MG63 (cell line): ENCODE measurements around the gene ACOT11. TPM values are rescaled to one million over a fixed set of nuclear protein-coding genes. Genes with fewer than 3 reads are reported as not detected.

ENCODE experiments used
- DNase-seq: peaks from one replicate; pipeline ENCODE4 v3.0.0-alpha.2; 2020
- H3K27me3 ChIP-seq: fragments of 250-450 bp; sonication (Bioruptor Pico); 2 replicates; pipeline ENCODE4 v1.5.1; 2020; ENCODE audit warnings: mild to moderate bottlenecking, moderate library complexity
- H3K36me3 ChIP-seq: fragments of 250-450 bp; sonication (Bioruptor Pico); 2 replicates; pipeline ENCODE4 v1.5.1; 2020; ENCODE audit warnings: mild to moderate bottlenecking, moderate library complexity
- H3K4me3 ChIP-seq: fragments of 250-450 bp; sonication (Bioruptor Pico); 2 replicates; pipeline ENCODE4 v1.5.1; 2020; ENCODE audit warnings: mild to moderate bottlenecking, moderate library complexity
- H3K9me3 ChIP-seq: fragments of 250-450 bp; sonication (Bioruptor Pico); 2 replicates; pipeline ENCODE4 v1.5.1; 2020; ENCODE audit warnings: mild to moderate bottlenecking, moderate library complexity
- total RNA-seq: library from RNA; depleted of rRNA; stranded (reverse); fragments of >200 nt; shearing (Covaris generic); gene quantifications from 2 replicates; pipeline ENCODE4 v1.2.3, GENCODE V29; 2014; ENCODE audit warnings: low replicate concordance

The ACOT11 gene
- total RNA-seq, 1 experiment from 2014 or later: 1.4 TPM

DNA sequence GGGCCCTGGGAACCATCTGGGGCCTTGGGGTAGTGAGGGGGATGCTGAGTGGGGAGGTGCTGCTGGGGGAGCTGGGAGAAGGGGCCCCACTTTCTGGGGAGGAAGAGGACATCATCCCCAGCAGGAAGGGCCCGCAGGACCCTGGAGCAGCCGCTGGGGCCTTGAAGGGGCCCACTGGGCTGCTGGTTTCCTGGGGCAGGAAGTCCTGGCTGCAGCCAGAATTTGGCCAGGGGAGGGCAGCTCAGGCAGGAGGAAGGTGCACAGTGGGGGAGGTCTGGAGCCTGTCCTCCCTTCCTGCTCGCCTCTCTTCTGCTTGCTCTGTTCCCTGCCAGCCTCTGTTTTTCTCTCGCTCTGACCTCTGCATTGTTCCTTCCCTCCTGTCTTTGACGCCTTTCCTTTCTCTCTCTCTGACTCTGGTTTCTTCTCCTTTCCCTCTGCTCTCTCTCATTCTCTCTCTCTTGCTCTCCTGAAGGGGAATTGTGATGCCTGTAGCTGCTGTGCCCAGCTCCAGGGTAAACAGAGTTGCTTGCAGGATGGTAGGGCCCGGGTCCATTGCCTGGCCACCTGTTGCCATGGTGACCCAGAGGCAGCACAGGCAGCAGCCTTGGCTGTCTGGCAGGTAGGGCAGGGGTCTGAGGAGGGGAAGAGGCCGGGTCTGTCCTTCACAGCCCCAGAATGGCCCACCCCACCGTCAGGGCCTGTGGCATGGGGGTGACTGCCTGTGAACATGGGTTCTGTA is 23.9 kb downstream of the ACOT11 start:
- Histone ChIP-seq H3K9me3 (no peaks in the 10 kb centered on the region), H3K36me3 (no peaks in the 10 kb centered on the region), H3K4me3 (no peak overlapping the region), H3K27me3 (no peaks in the 10 kb centered on the region)
- DNase-seq: no peak

- H3K4me3 ChIP-seq: no peak overlapping the region
- DNase-seq: no peak
- no peaks in the 10 kb centered on the region for H3K9me3 ChIP-seq
- no peaks in the 10 kb centered on the region for H3K27me3 ChIP-seq
- H3K36me3 ChIP-seq: no peaks in the 10 kb centered on the region
These were observed 24.5 kb downstream of the ACOT11 start for GRCh38 chr1:54572542-54572850.

DNA sequence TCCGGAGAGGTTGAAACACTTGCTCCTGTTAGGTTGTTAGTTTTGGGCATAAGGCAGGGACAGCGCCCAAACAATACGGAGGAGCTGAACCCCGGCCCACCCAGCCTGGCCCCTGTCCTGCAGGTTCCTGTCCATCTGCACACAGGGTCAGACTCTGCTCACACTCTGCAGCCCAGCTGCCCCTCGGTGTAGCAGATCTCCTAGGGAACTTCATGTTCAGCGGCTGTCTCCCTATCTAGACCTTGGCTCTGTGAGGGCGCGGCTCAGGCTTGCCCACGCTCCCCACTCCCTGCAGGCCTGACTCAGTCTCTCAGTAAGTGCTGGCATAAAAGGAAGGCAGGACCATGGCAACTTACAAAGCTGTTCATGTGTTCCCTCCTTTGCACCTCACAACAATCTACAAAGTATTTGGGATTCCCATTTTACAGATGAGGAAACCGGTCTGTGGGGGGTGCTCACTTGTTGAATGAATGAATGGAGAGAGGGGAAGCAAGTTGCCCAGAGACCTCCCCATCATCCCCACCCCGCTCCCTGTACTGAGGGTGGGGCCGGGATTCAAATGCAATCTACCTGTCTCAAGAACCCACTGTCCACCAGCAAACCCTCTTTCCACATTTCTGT is 26.2 kb downstream of the ACOT11 start:
- Histone ChIP-seq H3K27me3 (no peaks in the 10 kb centered on the region), H3K4me3 (no peak overlapping the region), H3K9me3 (no peaks in the 10 kb centered on the region), H3K36me3 (no peaks in the 10 kb centered on the region)
- DNase-seq: no peak

- Histone ChIP-seq H3K27me3 (no peaks in the 10 kb centered on the region), H3K36me3 (no peaks in the 10 kb centered on the region), H3K9me3 (no peaks in the 10 kb centered on the region), H3K4me3 (no peak overlapping the region)
- no peak for DNase-seq
These were observed 27.1 kb downstream of the ACOT11 start for GRCh38 chr1:54575161-54575560.

DNA sequence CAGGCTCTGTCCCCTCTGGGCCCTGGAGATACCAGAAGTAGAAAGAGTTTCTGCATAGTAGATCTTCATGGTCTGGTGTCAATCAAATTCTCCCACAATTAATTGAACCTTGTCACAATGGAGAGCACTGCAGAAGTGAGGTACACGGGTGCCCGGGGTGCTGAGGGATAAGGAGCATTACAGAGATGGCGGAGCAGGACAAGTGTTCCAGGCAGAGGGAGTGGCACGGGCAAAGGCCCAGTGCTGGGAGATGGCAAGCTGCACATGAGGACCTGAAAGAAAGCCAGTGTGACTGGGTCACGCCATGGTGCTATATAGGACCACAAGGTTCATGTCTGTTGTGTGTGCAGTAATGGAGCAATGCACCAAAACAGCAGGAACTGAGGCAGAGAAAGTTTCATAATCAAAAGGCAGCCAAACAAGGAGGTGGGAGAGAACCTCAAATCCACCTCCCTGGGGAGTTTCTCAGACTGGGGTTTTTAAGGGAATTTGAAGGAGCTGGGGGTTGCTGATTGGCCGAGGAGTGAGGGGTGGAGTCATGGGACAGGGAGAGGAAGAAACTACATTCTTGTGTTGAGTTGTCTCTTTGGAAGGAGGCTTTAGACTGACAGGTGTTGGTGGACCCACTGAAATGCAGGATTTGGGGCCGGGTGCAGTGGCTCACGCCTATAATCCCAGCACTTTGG is 27.7 kb downstream of the ACOT11 start:
- DNase-seq: no peak
- H3K9me3 ChIP-seq: no peaks in the 10 kb centered on the region
- no peaks in the 10 kb centered on the region for H3K27me3 ChIP-seq
- no peak overlapping the region for H3K4me3 ChIP-seq
- H3K36me3 ChIP-seq: no peaks in the 10 kb centered on the region

DNA sequence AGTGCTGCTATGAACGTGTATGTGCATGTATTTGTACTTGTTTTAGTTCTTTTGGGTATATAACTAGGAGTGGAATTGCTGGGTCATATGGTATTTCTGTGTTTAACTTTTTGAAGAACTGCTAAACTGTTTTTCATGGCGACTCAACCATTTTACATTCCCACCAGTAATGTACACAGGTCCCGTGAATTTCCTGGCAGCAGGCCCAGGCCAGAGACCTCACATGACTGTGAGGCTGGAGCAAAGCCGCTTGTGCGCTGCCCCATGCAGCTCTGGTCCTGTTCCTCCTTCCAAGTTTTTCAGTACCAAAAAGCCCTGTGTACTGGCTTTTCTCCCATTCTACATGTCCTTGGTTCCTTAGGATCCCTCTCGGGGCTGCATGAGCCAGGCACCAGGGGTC is 29.6 kb downstream of the ACOT11 start:
- no peaks in the 10 kb centered on the region for H3K27me3 ChIP-seq
- peak; percentile 43 for DNase-seq
- no peak overlapping the region for H3K4me3 ChIP-seq
- no peaks in the 10 kb centered on the region for H3K36me3 ChIP-seq
- H3K9me3 ChIP-seq: no peaks in the 10 kb centered on the region

GRCh38 chr1:54579337-54579781 is 31.3 kb downstream of the ACOT11 start:
- Histone ChIP-seq H3K27me3 (no peaks in the 10 kb centered on the region), H3K9me3 (no peaks in the 10 kb centered on the region), H3K36me3 (no peaks in the 10 kb centered on the region), H3K4me3 (no peak overlapping the region)
- DNase-seq: no peak

DNA sequence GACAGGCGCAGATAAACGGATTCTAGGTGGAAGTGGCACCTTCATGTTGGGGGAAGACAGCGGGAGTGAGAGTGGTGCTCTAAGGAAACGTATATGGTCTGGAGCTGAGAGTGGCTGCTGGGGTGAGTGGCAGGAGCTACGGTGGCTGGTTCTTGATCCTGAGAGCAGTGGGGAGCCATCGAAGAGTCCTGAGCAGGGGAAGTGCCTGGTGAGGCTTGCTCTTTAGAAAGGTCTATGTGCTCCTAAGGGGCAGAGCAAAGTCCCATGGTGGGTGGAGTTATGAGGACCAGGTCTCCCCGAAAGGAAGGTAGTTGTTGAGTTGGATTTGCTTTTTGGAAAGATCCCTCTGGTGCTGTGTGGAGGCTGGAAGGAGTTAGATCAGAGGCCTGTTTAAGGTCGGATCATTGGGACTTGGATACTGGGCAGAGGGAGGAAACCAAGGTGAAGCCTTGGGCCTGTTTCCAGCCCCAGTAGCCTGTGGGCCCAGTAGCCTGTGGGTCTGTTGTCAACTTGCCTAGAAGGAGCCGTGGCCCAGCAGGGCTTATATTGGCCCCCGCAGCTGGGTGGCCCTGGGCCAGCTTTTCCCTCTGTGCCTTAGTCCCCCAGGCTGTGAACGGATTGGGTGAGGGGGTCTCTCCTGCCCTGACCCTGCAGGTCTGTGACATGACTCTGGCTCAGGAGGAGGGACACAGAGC is 33.0 kb downstream of the ACOT11 start:
- no peaks in the 10 kb centered on the region for H3K27me3 ChIP-seq

DNA sequence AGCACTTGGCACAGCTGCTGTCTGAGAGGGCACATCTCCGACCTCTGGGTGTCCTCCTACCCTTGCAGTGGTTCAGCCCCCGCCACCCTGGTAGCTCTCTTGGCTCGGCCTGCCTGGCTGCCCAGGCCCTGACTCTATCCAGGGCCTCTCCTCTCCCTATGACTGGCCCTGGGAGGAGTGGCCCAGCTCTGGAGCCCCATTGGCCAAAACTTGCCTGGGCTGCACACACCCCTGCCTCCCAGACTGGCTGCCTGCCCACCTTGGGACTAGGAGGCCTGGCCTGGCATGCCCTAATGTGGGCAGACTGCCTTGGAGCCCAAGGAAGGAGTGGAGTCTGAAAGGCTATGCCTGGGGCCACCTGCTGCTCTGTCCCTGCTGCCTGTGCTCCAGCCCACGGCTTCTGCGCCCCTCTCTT is 33.6 kb downstream of the ACOT11 start:
- H3K27me3 ChIP-seq: no peaks in the 10 kb centered on the region
- DNase-seq: peak; percentile 99

More for the DNA sequence above, 33.0 kb downstream of the ACOT11 start:
- Histone ChIP-seq H3K4me3 (no peak overlapping the region), H3K9me3 (no peaks in the 10 kb centered on the region), H3K36me3 (no peaks in the 10 kb centered on the region)
- DNase-seq: no peak

GRCh38 chr1:54582566-54583306 is 34.7 kb downstream of the ACOT11 start:
- DNase-seq: no peak
- Histone ChIP-seq H3K9me3 (no peaks in the 10 kb centered on the region), H3K4me3 (no peak overlapping the region), H3K27me3 (no peaks in the 10 kb centered on the region), H3K36me3 (no peaks in the 10 kb centered on the region)

More for the DNA sequence above, 33.6 kb downstream of the ACOT11 start:
- H3K4me3 ChIP-seq: no peak overlapping the region
- no peaks in the 10 kb centered on the region for H3K36me3 ChIP-seq
- no peaks in the 10 kb centered on the region for H3K9me3 ChIP-seq

GRCh38 chr1:54583307-54583686 is 35.3 kb downstream of the ACOT11 start:
- H3K27me3 ChIP-seq: no peaks in the 10 kb centered on the region
- no peak overlapping the region for H3K4me3 ChIP-seq
- H3K9me3 ChIP-seq: no peaks in the 10 kb centered on the region
- DNase-seq: no peak
- H3K36me3 ChIP-seq: no peaks in the 10 kb centered on the region

- H3K9me3 ChIP-seq: no peaks in the 10 kb centered on the region
- no peak for DNase-seq
- H3K36me3 ChIP-seq: no peaks in the 10 kb centered on the region
- H3K4me3 ChIP-seq: no peak overlapping the region
- H3K27me3 ChIP-seq: no peaks in the 10 kb centered on the region
These were observed 35.8 kb downstream of the ACOT11 start for GRCh38 chr1:54583871-54584270.

DNA sequence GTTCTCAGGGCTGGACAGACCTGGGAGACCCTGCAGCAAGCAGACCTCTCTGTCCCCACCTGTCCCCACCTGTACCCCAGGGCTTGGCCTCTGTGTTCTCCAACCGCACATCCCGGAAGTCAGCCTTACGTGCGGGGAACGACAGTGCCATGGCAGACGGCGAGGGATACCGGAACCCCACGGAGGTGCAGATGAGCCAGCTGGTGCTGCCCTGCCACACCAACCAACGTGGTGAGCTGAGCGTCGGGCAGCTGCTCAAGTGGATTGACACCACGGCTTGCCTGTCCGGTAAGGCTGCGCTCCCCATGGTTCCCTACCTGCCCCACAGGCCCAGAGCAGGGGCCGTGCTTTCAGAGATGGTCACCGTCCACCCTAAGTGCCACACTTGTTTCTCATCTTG is 36.5 kb downstream of the ACOT11 start:
- no peaks in the 10 kb centered on the region for H3K27me3 ChIP-seq
- no peak overlapping the region for H3K4me3 ChIP-seq
- H3K36me3 ChIP-seq: no peaks in the 10 kb centered on the region
- no peak for DNase-seq
- no peaks in the 10 kb centered on the region for H3K9me3 ChIP-seq

DNA sequence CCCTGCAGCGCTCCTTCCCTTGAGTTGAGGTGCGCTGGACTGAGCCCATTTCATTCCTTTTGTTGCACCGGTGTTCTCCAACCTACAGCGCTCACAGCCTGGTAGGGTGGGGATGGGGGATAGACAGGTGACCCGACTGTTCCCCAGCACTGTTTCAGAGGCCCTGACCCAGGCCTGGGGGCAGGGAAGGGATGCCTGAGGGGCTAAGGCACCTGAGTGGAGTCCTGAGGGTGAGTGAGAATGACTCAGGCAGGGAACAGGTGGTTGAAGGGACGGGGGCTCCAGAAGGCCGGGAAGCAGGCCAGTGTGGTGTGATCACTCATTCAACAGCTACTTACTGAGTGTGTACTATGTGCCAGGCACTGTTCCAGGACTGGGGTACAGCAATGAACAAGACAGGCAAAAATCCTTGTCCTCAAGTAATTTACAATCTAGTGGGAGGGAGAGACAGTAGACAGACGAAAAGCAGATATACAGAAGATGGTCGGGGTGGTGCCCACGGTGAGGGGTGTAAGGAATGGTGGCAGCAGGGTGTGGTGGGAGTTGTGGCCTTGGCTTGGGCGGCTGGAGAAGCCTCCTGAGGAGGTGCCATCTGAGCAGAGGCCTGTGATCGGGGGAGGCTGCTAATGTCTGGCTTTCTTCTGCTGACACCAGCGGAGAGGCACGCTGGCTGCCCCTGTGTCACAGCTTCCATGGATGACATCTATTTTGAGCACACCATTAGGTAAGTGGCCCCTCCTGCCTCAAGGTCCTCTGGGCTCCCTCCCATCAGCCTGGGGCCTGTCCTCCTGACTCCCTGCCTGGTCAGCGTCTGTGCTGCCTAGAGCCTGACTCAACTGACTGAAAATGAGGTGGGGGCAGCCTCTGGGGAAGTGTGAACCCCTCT is 37.4 kb downstream of the ACOT11 start:
- peak; percentile 15 for DNase-seq
- H3K4me3 ChIP-seq: no peak overlapping the region

DNA sequence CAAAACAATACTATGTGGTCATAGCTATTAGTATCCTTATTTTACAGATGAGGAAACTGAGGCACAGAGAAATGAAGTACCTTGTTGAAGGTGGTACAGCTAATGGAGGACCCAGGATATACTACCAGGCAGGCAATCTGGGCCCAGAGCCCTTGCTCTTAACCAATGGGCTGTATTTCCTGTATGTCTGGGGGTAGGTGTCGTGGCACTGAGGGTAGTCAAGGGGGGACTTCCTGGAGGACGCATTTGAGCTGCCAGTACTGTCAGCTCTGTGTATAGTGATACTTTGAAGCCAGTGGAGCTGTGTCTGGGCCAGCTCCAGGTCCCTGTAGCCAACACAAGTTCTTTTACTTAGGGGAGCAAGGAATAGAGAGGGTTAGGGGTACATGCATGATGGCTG is 40.3 kb downstream of the ACOT11 start:
- H3K9me3 ChIP-seq: no peaks in the 10 kb centered on the region
- no peaks in the 10 kb centered on the region for H3K36me3 ChIP-seq
- H3K27me3 ChIP-seq: no peaks in the 10 kb centered on the region
- DNase-seq: no peak
- H3K4me3 ChIP-seq: no peak overlapping the region

More for the DNA sequence above, 37.4 kb downstream of the ACOT11 start:
- Histone ChIP-seq H3K27me3 (no peaks in the 10 kb centered on the region), H3K36me3 (no peaks in the 10 kb centered on the region), H3K9me3 (no peaks in the 10 kb centered on the region)
